ENCODE measurements around the gene PRKG1. TPM values are rescaled to one million over a fixed set of nuclear protein-coding genes. Genes with fewer than 3 reads are reported as not detected.
A peak's percentile ranks its signal among the peaks of the same experiment; 100 is the strongest.

The PRKG1 gene
- total RNA-seq, 1 donor from 2014 or later: 17.9 TPM

- no peaks in the 10 kb centered on the region for H3K9me3 ChIP-seq
- intact Hi-C loops (cut with DNase I): no loop called here
- H3K36me3 ChIP-seq: no peaks in the 10 kb centered on the region
- no peaks in the 10 kb centered on the region for H3K27me3 ChIP-seq
- TF ChIP-seq POLR2A (IDR thresholded peaks at IDR 0.05) (no peak), CTCF (IDR thresholded peaks at IDR 0.05) (no peak), POLR2AphosphoS5 (IDR thresholded peaks at IDR 0.05; ENCODE audit: insufficient read depth in 1 of 2, low read depth in 1 of 2) (no peak)
- no peak overlapping the region for H3K27ac ChIP-seq
- no peak for DNase-seq (ENCODE audit: extremely low spot score in 2 of 2)
- H3K4me3 ChIP-seq: no peak overlapping the region
- H3K4me1 ChIP-seq: peaks cover 40% of the 10 kb centered on the region
Observed at GRCh38 chr10:51403521-51403920, 329.2 kb downstream of the PRKG1 start.

GRCh38 chr10:51405580-51406351 lies 331.5 kb downstream of the PRKG1 start:
- no peaks in the 10 kb centered on the region for H3K9me3 ChIP-seq
- no peaks in the 10 kb centered on the region for H3K27me3 ChIP-seq
- peaks cover 40% of the 10 kb centered on the region for H3K4me1 ChIP-seq
- no peak overlapping the region for H3K4me3 ChIP-seq
- H3K27ac ChIP-seq: peak overlapping the region; percentile 57
- DNase-seq (ENCODE audit: extremely low spot score in 2 of 2): no peak
- peak in 1 of 2 donors; percentile 62 for TF ChIP-seq POLR2AphosphoS5 (IDR thresholded peaks at IDR 0.05; ENCODE audit: insufficient read depth in 1 of 2, low read depth in 1 of 2)
- TF ChIP-seq CTCF (IDR thresholded peaks at IDR 0.05): no peak
- no peak for TF ChIP-seq POLR2A (IDR thresholded peaks at IDR 0.05)
- intact Hi-C loops (cut with DNase I): no loop called here
- no peaks in the 10 kb centered on the region for H3K36me3 ChIP-seq

- TF ChIP-seq CTCF (IDR thresholded peaks at IDR 0.05) (no peak), POLR2A (IDR thresholded peaks at IDR 0.05) (no peak), POLR2AphosphoS5 (IDR thresholded peaks at IDR 0.05; ENCODE audit: insufficient read depth in 1 of 2, low read depth in 1 of 2) (no peak)
- H3K27ac ChIP-seq: peak overlapping the region; percentile 57
- intact Hi-C loops (cut with DNase I): no loop called here
Observed at GRCh38 chr10:51406581-51406980, 332.3 kb downstream of the PRKG1 start.

GRCh38 chr10:51416494-51416893 lies 342.2 kb downstream of the PRKG1 start:
- Histone ChIP-seq H3K27me3 (no peaks in the 10 kb centered on the region), H3K9me3 (no peaks in the 10 kb centered on the region), H3K27ac (no peak overlapping the region), H3K36me3 (no peaks in the 10 kb centered on the region), H3K4me3 (no peak overlapping the region), H3K4me1 (no peaks in the 10 kb centered on the region)
- intact Hi-C loops (cut with DNase I): no loop called here
- TF ChIP-seq POLR2A (IDR thresholded peaks at IDR 0.05) (no peak), CTCF (IDR thresholded peaks at IDR 0.05) (no peak), POLR2AphosphoS5 (IDR thresholded peaks at IDR 0.05; ENCODE audit: insufficient read depth in 1 of 2, low read depth in 1 of 2) (no peak)
- no peak for DNase-seq (ENCODE audit: extremely low spot score in 2 of 2)

More at GRCh38 chr10:51406581-51406980, 332.3 kb downstream of the PRKG1 start:
- H3K36me3 ChIP-seq: no peaks in the 10 kb centered on the region
- DNase-seq (ENCODE audit: extremely low spot score in 2 of 2): no peak
- no peaks in the 10 kb centered on the region for H3K9me3 ChIP-seq
- H3K4me3 ChIP-seq: no peak overlapping the region
- peaks cover 40% of the 10 kb centered on the region for H3K4me1 ChIP-seq
- no peaks in the 10 kb centered on the region for H3K27me3 ChIP-seq
